ENCODE results near the gene ERCC3.

GRCh38 chr2:127226520-127227263, 67.3 kb downstream of the ERCC3 start:
- TF ChIP-seq JUN (CRISPR knock-in tag; IDR thresholded peaks at IDR 0.05) (no peak), SMAD4 (CRISPR knock-in tag; IDR thresholded peaks at IDR 0.05) (no peak), FOXJ3 (CRISPR knock-in tag; IDR thresholded peaks at IDR 0.05; ENCODE audit: borderline replicate concordance) (no peak), CTCF (IDR thresholded peaks at IDR 0.05) (no peak), E2F5 (CRISPR knock-in tag; IDR thresholded peaks at IDR 0.05) (no peak)
